HG02970 (cell line): Measurements from ENCODE around the gene AHRR.
"Not testable (repeated sequence)": the region's sequence is repeated elsewhere in the genome, so short reads cannot be mapped to it uniquely, and the experiment has no call there.

Experiments
- ATAC-seq: cut with Tn5 transposase; IDR thresholded peaks from one replicate; pipeline ENCODE4 v1.9.1; 2021; ENCODE audit warnings: mild to moderate bottlenecking, moderate library complexity, moderate number of reproducible peaks; ENCODE audit not compliant: unreplicated experiment, low FRiP score

AHRR gene

DNA sequence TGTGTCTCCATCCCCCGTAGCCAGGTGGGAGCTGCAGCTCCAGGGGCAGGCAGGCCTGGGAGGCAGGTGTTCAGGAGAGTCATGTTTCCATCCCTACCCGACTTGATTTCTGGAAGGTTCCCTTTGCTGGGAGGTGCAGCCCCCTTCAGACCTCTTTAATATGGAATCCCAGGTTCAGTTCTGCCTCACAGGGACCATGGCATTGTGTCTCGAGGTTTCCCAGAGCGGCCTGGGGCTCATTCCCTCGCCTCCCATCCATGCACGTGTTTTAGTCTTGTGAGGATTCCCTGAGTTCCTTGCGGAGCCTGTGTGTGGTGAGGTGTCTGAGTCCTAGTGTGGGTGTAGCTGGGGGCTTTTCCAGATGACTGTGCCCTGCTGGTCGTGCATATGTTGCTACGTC is 16.5 kb upstream of the AHRR start:
- ATAC-seq = no peak

DNA sequence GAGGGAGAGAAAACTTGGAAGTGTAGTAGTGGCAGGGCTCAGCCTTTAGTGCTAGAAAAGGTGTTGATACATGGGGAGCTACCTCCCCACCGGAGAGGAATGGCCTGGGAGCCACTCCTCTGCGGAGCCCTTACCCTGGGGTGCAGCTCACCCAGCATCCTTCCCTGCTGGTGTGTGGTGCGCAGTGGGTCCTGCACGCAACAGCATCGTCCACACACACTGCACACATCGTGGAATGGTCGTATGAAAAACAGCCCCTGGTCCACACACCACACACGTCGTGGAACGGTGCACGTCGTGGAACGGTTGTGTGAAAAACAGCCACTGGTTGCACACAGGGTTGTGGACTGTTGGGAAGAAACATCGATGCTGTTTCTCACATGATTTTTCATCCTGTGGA is 16.1 kb upstream of the AHRR start:
- no peak for ATAC-seq

DNA sequence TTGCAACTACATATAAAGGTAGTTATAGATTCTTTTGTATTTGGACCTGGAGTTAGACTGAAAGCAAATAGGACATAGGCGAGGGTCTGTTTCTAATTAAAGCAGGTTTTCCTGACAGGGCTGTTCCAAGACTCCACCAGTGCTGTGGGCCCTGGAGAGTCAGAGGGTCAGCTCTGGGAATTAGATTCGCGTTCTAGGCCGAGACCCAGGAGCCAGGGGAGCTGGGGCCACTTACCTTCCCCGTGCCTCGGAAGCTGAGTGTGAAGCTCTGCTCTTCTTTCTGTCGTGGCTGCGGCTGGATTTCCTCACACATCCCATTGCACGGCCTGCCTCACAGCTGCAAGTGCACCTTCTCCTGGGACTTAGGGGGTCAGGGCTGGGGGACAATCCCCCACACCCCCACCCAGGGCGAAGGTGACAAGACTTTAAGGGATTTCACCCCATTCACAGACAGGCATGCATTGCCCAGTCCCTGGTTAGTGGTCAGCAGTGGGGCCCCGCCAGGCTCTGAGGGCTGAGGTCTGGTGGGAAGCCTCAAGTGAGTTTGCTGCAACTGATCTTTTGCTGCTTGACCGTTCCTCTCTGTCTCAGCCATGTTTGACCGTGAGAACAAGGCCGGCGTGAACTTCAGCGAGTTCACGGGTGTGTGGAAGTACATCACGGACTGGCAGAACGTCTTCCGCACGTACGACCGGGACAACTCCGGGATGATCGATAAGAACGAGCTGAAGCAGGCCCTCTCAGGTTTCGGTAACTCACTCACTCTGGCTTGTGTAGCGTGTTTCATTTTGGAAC is 15.3 kb upstream of the AHRR start:
- ATAC-seq = no peak

DNA sequence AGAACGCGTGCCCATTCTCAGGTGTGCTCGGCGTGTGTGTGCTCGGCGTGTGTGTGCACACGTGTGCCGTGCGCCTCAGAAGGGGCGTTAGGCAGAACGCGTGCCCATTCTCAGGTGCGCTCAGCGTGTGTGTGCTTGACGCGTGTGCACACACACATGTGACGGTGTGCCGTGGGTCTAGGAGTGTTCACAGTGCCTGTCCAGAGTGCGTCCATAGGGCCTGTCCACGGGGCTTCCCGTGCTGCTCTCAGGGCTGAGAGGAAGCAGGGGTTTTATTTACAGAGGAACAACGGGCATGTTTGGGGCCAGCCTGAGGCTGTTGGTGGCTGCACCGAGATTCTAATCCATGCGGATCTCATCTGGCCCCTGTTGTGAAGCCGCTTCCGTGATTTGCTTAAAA is 14.2 kb upstream of the AHRR start:
- no peak for ATAC-seq

DNA sequence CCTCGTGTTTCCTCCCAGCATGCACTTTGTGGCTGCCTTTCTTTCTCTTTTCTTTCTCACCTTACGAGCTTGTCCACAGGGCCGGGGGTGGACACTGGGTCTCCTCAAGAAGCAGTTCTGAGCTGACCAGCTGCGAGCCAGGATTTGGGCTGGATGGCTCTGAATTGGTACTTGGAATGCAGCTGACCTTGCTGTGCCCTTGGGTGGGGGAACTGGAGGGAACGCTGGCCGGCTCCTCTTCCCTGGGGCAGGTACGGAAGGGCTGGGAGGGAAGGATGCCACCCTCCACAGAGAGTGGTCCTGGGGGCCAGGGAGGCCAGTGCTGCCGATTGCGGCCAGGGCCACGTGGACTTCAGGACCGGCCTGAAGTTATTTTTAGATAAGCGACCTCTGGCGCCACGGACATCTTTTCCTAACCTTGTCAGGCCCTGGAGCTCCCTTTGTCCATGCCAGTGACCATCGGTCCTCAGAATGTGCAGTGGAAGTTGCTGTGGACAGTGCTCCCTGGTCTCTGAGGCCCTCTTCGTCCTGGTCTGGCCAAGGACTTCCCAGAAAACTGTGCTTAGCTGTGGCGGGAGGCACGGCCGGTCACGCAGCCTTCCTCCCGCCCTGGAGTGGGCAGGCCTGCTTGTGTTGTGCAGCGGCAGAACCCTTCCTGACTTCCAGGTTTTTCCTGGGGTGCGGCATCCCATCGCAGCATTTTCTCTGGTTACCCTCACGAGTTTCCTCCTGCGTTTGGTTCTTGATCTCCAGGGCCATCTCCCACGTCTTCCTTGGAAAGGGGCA is 13.5 kb upstream of the AHRR start:
- no peak for ATAC-seq

DNA sequence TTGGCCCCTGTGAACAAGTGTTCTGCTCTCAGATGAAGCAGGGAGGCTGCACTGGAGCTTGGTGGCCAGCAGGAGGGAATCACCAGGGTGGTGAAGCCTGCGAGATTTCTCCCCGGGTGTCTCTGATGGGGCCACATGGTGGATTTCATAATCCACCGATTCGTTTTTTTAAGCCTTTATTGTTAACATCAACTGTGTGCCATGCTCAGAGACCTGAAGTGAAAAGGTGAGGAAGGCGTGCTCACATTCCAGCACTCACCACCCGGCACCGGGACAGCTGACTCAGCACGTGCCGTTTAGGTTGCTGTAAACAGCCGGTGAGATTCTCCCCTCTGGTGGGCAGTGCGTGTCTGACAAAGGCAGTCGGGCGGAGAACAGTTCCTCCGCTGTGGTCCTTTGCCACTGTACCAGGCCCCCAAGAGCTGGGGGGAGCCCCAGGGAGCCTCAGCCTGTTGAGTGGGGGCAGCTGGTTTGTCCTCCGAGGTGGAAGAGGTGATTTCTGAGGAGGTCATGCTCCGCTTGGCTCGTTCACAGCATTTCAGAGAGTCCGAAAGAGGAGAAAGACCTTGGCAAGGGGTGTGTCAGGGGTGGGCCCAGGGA is 12.7 kb upstream of the AHRR start:
- no peak for ATAC-seq

DNA sequence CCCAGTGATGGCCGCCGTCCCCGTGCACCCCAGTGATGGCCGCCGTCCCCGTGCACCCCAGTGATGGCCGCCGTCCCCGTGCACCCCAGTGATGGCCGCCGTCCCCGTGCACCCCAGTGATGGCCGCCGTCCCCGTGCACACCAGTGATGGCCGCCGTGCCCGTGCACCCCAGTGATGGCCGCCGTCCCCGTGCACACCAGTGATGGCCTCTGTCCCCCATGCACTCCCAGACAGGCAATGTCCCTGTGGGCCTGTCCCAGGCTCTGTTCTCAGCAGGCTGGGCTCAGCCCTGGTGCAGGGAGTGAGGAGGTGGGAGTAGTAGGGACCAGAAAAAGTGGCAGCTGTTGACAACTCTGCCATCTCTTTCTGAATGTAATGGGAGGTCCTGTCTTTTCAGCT is 11.7 kb upstream of the AHRR start:
- not testable (repeated sequence) for ATAC-seq

DNA sequence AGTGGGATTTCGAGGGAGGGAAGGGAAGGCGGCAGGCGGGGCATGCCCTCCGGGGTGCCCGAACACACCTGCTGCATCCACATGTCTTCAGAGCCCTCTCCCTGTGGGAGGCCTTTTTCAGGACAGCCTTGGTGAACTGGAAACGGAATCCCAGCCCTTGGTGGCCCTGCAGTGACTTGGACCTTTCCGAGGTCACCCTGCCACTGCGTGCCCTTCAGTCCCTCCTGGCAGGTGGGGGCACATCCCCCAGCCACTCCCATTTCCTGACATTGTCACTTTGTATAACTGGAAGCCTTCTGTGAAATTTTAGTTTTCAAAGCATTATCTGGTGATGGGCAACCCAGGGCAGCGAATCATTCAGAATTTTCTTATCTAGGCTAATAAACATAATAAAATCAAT is 11.0 kb upstream of the AHRR start:
- no peak for ATAC-seq

DNA sequence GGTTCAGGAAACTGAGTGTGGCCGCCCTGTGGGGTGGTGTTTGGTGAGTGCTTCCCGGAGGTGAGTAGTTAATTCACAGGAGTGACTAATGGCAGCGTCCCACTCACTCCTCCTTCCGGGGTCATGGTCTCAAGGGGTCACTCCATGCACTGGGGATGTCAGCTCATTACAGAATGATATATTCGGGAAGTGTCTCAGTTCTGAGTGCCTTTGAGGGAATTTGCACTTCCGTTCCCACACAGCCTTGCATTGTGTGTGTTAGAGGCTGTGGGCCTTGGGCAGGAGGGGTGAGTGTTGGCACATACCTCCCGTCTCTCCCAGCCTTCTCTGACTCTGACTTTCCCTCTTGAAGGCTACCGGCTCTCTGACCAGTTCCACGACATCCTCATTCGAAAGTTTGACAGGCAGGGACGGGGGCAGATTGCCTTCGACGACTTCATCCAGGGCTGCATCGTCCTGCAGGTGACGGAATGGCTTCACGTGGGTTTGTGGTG is 10.5 kb upstream of the AHRR start:
- no peak for ATAC-seq

DNA sequence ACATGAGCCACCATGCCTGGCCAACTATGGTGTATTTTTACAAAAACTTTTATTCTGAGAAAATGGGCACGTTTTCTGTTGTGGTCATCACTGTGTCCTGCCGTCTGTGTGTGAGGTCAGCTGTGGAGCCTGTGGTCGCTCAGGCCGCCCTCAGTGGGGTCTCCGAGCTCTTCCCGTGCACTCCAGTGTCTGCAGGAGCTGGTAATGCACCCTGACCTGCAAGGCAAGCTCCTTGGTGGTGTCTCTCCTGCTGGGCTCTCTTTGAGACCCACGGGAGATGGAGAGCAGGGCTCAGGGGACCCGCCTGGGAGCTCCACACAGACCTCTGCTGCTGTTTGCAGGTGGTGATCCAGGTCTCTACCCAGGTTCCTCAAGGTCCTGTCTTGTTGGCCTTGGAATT is 9.6 kb upstream of the AHRR start:
- no peak for ATAC-seq

DNA sequence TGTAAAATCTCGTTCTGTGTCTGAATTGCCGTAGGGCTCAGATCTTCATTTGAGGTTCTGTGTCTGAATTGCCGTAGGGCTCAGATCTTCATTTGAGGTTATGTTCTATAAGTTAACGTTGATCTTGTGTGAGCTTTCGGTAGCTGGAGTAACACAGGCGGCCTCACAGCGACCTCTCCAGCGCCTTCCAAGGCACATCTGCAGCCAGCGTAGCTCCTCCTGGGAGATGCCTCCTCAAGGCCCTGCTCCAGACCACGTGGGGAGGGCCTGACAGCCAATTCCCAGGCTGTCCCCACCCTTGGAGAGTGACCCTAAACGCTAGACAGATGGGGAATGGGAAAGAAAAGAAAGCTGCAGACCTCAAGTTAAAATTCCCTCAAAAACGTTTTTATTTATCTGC is 8.7 kb upstream of the AHRR start:
- no peak for ATAC-seq

DNA sequence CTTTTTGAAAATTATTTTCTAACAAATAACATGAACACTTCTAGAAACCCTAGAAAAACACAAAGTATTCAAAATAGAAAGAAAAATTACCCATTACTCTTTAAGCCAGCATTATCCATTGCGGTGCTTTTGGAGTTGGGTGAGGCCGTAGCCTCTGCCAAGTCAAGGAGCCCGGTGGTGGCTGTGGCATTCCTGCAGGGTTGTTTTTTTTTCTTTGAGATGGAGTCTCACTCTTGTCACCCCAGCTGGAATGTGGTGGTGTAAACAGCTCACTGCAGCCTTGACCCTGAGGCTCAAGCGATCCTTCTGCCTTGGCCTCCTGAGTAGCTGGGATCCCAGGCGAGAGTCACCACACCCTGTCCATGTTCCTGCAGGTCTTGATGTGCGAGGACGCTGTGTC is 8.2 kb upstream of the AHRR start:
- no peak for ATAC-seq

DNA sequence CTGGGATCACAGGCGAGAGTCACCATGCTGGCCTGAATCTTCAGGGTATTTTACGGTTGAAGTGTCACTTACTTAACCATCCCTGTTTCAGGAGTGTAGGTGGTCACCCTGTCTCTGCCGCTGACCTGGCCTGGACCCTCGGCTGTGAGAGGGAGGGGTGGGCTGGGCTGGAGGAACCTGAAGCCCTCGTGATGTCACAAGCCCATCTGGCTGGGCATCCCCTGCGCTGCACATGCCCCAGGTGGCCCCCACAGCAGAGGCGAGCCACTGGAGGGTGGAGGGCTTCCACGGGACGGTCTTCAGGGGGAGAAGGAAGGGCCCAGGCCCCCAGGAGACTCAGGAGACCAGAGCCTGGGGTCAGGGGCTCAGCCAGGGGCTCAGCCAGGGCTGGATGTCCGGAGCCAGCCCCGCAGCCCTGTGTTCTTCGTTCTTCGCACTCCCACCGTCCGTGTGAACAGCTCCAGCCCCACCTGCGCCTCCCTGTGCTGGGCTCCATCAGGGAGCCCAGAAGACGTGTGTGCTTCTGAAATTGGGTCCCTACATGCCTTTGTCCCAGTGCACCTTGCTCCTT is 7.6 kb upstream of the AHRR start:
- no peak for ATAC-seq

DNA sequence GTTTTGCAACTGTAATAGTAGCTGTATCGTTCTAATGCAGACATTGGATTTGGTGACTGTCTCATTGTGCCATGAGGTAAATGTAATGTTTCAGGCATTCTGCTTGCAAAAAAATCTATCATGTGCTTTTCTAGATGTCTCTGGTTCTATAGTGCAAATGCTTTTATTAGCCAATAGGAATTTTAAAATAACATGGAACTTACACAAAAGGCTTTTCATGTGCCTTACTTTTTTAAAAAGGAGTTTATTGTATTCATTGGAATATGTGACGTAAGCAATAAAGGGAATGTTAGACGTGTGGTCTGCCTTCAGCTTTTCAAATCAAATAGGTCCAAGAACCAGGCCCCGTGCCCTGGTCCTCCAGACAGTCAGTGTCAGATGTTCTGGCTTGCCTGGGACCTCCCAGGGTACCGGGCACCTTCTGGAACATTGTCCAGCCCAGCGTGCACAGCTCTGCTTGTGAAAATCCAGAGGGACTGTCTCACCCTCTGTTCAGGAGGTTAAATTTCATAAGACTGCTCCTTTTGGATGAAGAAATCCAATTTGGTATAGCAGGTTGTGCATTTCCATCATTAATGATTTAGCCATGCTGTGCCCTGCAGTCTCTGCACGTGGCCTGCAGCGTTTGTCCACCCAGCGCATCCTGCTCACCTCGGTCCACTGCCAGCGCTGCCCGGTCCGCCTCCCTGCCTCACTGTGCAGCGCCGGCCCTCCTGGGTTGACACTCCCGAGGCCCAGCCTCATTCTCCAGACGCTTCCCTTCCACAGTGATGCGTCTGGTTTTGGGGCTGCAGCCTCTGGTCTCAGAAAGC is 6.6 kb upstream of the AHRR start:
- no peak for ATAC-seq

DNA sequence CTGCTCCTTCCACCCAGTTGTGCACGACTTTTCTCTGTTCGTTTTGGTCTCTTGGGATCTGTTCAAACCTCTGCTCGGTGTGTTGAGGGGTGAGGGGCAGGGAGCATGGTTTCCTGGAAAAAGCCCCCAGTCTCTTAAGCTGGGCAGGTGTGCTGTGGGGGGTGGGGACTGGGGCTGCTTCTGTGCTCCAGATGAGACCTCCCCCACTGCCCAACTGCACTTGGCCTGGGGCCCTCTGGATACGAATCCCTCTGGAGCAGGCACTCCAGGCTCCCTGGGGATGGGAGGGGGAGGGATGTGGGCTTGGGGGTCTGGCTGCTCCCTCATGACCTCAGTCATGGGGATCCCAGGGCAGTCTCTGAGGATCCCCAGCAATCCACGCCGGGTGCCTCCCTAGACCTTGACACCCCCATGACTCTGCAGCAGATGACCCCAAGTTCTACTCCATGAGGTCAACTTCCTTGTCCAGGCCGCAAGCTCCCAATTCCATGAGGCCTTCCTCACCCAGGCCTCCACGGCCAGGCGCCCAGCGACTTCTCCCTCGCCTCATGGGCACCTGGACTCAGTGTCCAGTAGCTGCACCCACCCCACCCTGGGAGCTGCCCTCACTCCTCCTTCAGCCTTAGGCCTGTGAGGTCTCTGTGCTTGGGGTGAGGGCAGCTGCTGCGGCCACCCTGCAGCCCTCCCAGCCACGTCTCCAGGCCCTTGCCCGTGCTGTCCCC is 5.9 kb upstream of the AHRR start:
- ATAC-seq = no peak

DNA sequence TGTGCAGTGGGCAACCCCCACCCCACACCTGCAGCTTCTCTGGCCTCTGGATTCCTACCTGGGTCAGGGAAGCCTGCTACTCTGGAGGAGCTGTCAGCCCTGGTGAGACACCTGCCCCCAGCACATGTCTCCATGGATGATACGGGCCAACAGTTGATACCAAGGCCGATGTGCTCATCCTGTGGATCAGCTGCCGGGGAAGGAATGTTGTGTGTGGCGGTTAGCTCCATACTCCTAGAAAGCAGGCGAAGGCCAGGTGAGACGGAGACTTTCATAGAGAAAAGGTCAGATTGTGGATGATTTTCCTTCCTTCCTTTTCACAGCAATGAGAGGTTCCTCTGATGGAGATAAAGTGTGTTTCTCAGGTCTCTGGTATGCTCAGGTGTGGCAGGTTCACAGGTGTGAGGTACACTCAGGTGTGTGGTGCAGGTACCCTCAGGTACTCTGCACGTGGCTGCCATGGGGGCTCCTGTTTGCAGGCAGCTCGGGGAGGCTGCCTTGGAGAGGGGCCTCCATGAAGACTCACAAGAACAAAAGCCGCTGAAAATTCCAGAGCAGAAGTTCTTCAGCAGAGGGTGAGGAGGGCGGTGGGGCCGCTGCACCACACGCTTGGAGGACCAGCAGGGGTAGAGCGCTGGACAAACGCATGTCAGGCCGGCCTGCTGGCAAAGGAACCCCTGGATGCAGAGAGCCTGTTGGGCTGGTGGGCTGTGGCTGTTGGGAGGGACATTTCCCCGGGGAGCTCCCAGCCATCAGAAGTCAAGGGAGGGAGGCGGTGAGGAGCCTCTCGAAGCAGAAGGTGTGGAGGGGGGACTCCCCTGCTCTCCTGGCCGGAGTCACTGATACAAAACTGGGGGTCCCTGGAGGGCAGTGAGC is 5.1 kb upstream of the AHRR start:
- no peak for ATAC-seq

DNA sequence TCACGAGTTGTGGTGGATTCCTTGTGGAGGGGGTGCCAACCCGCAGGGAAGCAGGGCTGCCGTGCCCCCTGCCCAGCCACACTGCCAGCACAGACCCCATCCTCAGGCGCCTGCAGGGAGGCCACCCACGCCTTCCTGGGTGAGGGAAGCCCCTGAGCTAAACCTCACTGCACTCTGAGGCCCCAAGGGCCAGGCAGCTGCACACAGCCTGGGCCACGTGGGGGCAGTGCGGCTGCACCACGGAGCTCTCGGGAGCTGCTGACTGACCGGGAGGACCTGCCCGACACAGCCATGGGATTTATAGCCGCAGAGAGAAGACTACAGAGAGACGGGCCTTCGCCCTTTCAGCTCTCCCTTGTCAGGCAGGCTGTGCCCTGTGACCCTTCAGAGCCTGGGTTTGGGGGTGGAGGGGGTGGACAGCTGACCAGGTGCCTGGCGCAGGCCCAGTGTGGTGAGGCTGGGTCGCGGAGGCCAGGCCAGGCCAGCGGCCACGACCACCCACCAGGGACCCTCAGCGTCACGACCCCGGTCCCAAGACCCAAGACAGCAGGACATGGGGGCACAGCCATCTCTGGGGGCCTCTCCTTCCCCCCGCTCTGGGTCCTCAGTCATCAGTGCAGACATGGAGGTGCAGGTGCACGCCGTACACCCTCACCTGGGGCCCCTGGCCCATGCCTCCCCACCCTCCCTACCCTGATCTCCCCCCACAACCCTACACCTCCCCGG is 4.3 kb upstream of the AHRR start:
- no peak for ATAC-seq

DNA sequence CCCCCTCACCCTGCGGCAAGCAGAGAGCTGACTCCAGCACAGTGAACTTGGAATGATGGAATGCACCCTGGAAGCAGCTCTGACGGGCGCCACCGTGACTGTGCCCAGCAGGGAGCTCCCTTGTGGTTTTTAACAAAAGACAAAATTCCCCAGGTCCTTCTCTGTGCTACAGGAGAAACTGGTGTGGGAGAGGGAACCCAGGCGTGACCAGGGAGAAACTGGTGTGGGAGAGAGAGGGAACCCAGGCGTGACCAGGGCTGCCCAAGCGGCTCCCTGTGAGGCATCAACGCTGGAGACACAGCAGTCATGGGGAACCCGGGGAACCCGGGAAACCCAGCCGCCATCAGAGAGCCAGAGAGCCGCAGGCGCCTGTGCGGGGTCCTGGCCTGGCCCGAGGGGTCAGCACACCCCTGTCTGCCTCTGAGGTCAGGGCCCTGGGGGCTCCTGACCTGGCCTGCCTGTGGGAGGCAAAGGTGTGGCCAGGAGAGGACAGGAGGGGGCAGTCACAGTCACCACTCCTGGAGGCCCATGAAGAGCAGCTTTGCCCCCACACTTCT is 3.1 kb upstream of the AHRR start:
- no peak for ATAC-seq
